Measurements from ENCODE around the gene DOCK3. TPM values are rescaled to one million over a fixed set of nuclear protein-coding genes. Genes with fewer than 3 reads are reported as not detected.

DOCK3 gene
- total and polyA plus RNA-seq, 2 of the 4 experiments (the other 2 are of a cell fraction) = under 0.01 to 0.12 TPM

GRCh38 chr3:51392355-51393133 lies 717.8 kb downstream of the DOCK3 start (continued):
- TF ChIP-seq RFX5 (IDR thresholded peaks at IDR 0.05; ENCODE audit: low read depth, low read length) = no peak
- no peak for TF ChIP-seq FOS (IDR thresholded peaks at IDR 0.05; ENCODE audit: low read depth, low read length)
- no peak for TF ChIP-seq CEBPB (IDR thresholded peaks at IDR 0.05; ENCODE audit: low read depth, low read length)
- TF ChIP-seq USF2 (IDR thresholded peaks at IDR 0.05; ENCODE audit: low read depth, low read length) = no peak

- Histone ChIP-seq H3K4ac (ENCODE audit: low read depth, low read length) (no peak overlapping the region), H3K4me2 (ENCODE audit: low read depth, low read length) (no peak overlapping the region; the same call in 1 of the 2 replicates), H4K20me1 (ENCODE audit: insufficient read depth, low read length) (peaks cover 73% of the 10 kb centered on the region), H3K9ac (ENCODE audit: low read depth, low read length) (no peak overlapping the region), H3K4me1 (ENCODE audit: control insufficient read depth, insufficient read depth, low read length) (peaks cover 29% of the 10 kb centered on the region), H2BK15ac (ENCODE audit: low read depth, low read length) (no peak overlapping the region), H3K36me3 (ENCODE audit: control insufficient read depth, insufficient read depth, low read length) (peaks cover 59% of the 10 kb centered on the region), H2AFZ (replicated peaks; ENCODE audit: low read length, poor library complexity) (no peak overlapping the region), H3K4me3 (ENCODE audit: insufficient read depth, low read depth, low read length) (no peak overlapping the region), H2AK9ac (replicated peaks; ENCODE audit: low read depth, low read length, poor library complexity) (no peak overlapping the region), H4K5ac (ENCODE audit: low read depth, low read length) (no peak overlapping the region), H4K91ac (ENCODE audit: insufficient read depth, low read depth, low read length) (no peak overlapping the region), H2BK120ac (ENCODE audit: low read depth, low read length) (no peak overlapping the region), H4K8ac (ENCODE audit: low read depth in 2 of 2, low read length in 2 of 2) (no peak overlapping the region), H3K9me3 (ENCODE audit: control insufficient read depth, insufficient read depth, low read length) (no peaks in the 10 kb centered on the region), H3K23ac (ENCODE audit: low read depth, low read length) (no peak overlapping the region), H3K27me3 (ENCODE audit: control insufficient read depth, insufficient read depth, low read length) (no peaks in the 10 kb centered on the region), H2AK5ac (ENCODE audit: low read depth, low read length) (no peak overlapping the region), H2BK5ac (ENCODE audit: low read depth, low read length, poor library complexity, severe bottlenecking) (no peak overlapping the region), H3K79me1 (ENCODE audit: low read depth in 1 of 2, low read length in 2 of 2) (peaks cover 19 to 74% of the 10 kb centered on the region in 2 experiments), H3K14ac (replicated peaks; ENCODE audit: low read depth, low read length) (no peak overlapping the region), H3K27ac (ENCODE audit: insufficient read depth, low read length) (no peak overlapping the region), H3K18ac (ENCODE audit: low read depth, low read length) (no peak overlapping the region), H3K56ac (ENCODE audit: extremely low read depth, insufficient read depth, low read length) (no peak overlapping the region), H3K9me1 (ENCODE audit: insufficient read depth, low read length) (peaks cover 17% of the 10 kb centered on the region), H2BK20ac (ENCODE audit: low read depth, low read length) (no peak overlapping the region)
- TF ChIP-seq SMC3 (IDR thresholded peaks at IDR 0.05; ENCODE audit: low read depth, low read length) = no peak
- no peak for TF ChIP-seq POLR2A (IDR thresholded peaks at IDR 0.05; ENCODE audit: low read depth, low read length)
- no peak for TF ChIP-seq RAD21 (IDR thresholded peaks at IDR 0.05; ENCODE audit: low read length)
- no peak for TF ChIP-seq MAZ (IDR thresholded peaks at IDR 0.05; ENCODE audit: borderline replicate concordance, low read depth, low read length)
- TF ChIP-seq NFE2L2 (IDR thresholded peaks at IDR 0.05; ENCODE audit: low read depth, low read length) = no peak
- no peak for TF ChIP-seq FOS (IDR thresholded peaks at IDR 0.05; ENCODE audit: low read depth, low read length)
- WGBS, 2 experiments (ENCODE audit: extremely low coverage in 2 of 2, insufficient read length in 1 of 2) = 100% methylated on average over 8 of the region's 17 CpGs; no CpG with 5 or more reads in 1 of the 2 experiments
- ATAC-seq (ENCODE audit: low read depth) = no peak
- dilution Hi-C loops (cut with HindIII; ENCODE audit: low sequenced_read_pairs, unreplicated experiment) (no loop called here), intact Hi-C loops (cut with micrococcal nuclease) (no loop called here), in situ Hi-C loops (cut with MboI; ENCODE audit: low sequenced_read_pairs) (loop anchor here (25.0 kb wide), 2 partner anchors 544 to 1056 kb away; partner anchors contain the start of genes PARP3, RASSF1, RRP9 and TUSC2)
- no peak for DNase-seq
- BruUV-seq (replicated peaks) = TSS peak; percentile 31
- CTCF ChIA-PET = interaction anchor here (0.5 to 0.7 kb wide), 3 partner anchors 368 to 730 kb away, joined by 3 to 4 read pairs (median 3); no protein-coding TSS in a partner anchor
- POLR2A ChIA-PET (ENCODE audit: unreplicated experiment) = no interaction called here
These were observed 718.4 kb downstream of the DOCK3 start for GRCh38 chr3:51393134-51393495.

Data from IMR-90 (cell line).